SK-N-SH treated with all-trans-retinoic acid at 6 μM for 48 hours (cell line): Measurements from ENCODE around the gene LGR4.

ENCODE experiments used
- ATAC-seq: fragments of 200-7000 bp; cut with Tn5 transposase; 3 replicates; pipeline ENCODE4 v1.9.1; 2020; ENCODE audit warnings: mild to moderate bottlenecking, moderate library complexity
- CREB5 ChIP-seq: fragments of 250-450 bp; sonication (Bioruptor Pico); IDR thresholded peaks from 2 replicates; pipeline ENCODE4 v1.5.1; 2020; ENCODE audit warnings: low read depth, mild to moderate bottlenecking, moderate library complexity
- GLIS3 ChIP-seq: fragments of 250-450 bp; sonication (Bioruptor Pico); IDR thresholded peaks from 2 replicates; pipeline ENCODE4 v1.5.0; 2020; ENCODE audit warnings: mild to moderate bottlenecking, moderate library complexity
- ISL1 ChIP-seq: fragments of 250-450 bp; sonication (Bioruptor Pico); IDR thresholded peaks from 2 replicates; pipeline ENCODE4 v2.1.2; 2022; ENCODE audit warnings: mild to moderate bottlenecking, moderate library complexity
- PATZ1 ChIP-seq: fragments of 250-450 bp; sonication (Bioruptor Pico); IDR thresholded peaks from 2 replicates; pipeline ENCODE4 v1.8.0; 2020; ENCODE audit warnings: mild to moderate bottlenecking, moderate library complexity, borderline replicate concordance
- POU6F1 ChIP-seq: fragments of 250-450 bp; sonication (Bioruptor Pico); IDR thresholded peaks from 2 replicates; pipeline ENCODE4 v1.8.0; 2021; ENCODE audit warnings: low read depth, mild to moderate bottlenecking, moderate library complexity, borderline replicate concordance
- SNAI2 ChIP-seq: fragments of 250-450 bp; sonication (Bioruptor Pico); IDR thresholded peaks from 2 replicates; pipeline ENCODE4 v1.5.0; 2020; ENCODE audit warnings: mild to moderate bottlenecking, moderate library complexity
- TOX ChIP-seq: fragments of 250-450 bp; sonication (Bioruptor Pico); IDR thresholded peaks from 2 replicates; pipeline ENCODE4 v1.8.0; 2021; ENCODE audit warnings: mild to moderate bottlenecking, moderate library complexity, borderline replicate concordance
- TSHZ2 ChIP-seq: fragments of 250-450 bp; sonication (Bioruptor Pico); IDR thresholded peaks from 2 replicates; pipeline ENCODE4 v1.5.0; 2020; ENCODE audit warnings: mild to moderate bottlenecking, moderate library complexity
- ZFP30 ChIP-seq: fragments of 450-650 bp; formaldehyde crosslinking; IDR thresholded peaks from 2 replicates; pipeline ENCODE4 v1.5.0; 2022; ENCODE audit warnings: mild to moderate bottlenecking, moderate library complexity
- ZNF565 ChIP-seq: fragments of 450-650 bp; formaldehyde crosslinking; conservative IDR thresholded peaks from 2 replicates; pipeline ENCODE4 v1.5.0; 2020; ENCODE audit warnings: low read depth, mild to moderate bottlenecking, moderate library complexity
- ZNF70 ChIP-seq: fragments of 450-650 bp; formaldehyde crosslinking; IDR thresholded peaks from 2 replicates; pipeline ENCODE4 v1.5.0; 2020; ENCODE audit warnings: mild to moderate bottlenecking, moderate library complexity
- ZNF8 ChIP-seq: fragments of 450-650 bp; formaldehyde crosslinking; IDR thresholded peaks from 2 replicates; pipeline ENCODE4 v1.5.0; 2020; ENCODE audit warnings: mild to moderate bottlenecking, moderate library complexity

Gene LGR4

GRCh38 chr11:27317751-27318150 lies 154.8 kb downstream of the LGR4 start:
- ATAC-seq: peak; percentile 76
- TF ChIP-seq ZNF70 (CRISPR knock-in tag) (no peak), TSHZ2 (no peak), ZNF8 (CRISPR knock-in tag) (no peak), TOX (CRISPR knock-in tag) (no peak), POU6F1 (no peak), CREB5 (CRISPR knock-in tag) (no peak), ZNF565 (CRISPR knock-in tag) (no peak), ISL1 (CRISPR knock-in tag) (no peak), ZFP30 (no peak), PATZ1 (no peak), SNAI2 (CRISPR knock-in tag) (no peak), GLIS3 (CRISPR knock-in tag) (no peak)
